T-helper 1 cell treated with Interleukin-12 subunit alpha and Interleukin-12 subunit beta and Interleukin-4 antibody, amounts not matched to agents 30 ng/mL and 1 ng/mL, for 36 hours (primary cell): Measurements from ENCODE around the gene KDM3A. TPM values are rescaled to one million over a fixed set of nuclear protein-coding genes. Genes with fewer than 3 reads are reported as not detected.

Experiments used
- intact Hi-C: fragments of 100-400 bp; cut with micrococcal nuclease; formaldehyde crosslinking; loops from one replicate; pipeline ENCODE4 v1.15.1; 2024
- total RNA-seq: library from RNA; stranded (reverse); gene quantifications from 2 replicates; pipeline ENCODE4 v1.2.3, GENCODE V29; 2022

Gene KDM3A
- total RNA-seq, 1 donor from 2014 or later, result 65.7 TPM

- intact Hi-C loops, result no loop called here
Observed at GRCh38 chr2:86430368-86430767, 10.8 kb upstream of the KDM3A start.

GRCh38 chr2:86433137-86433536 is 8.0 kb upstream of the KDM3A start:
- intact Hi-C loops, result no loop called here

GRCh38 chr2:86434290-86434689 is 6.9 kb upstream of the KDM3A start:
- intact Hi-C loops, result no loop called here

GRCh38 chr2:86435531-86435930 is 5.6 kb upstream of the KDM3A start:
- intact Hi-C loops, result no loop called here

GRCh38 chr2:86436328-86436727 is 4.8 kb upstream of the KDM3A start:
- intact Hi-C loops, result no loop called here

- intact Hi-C loops, result loop anchor here (1.0 to 5.0 kb wide), 5 partner anchors 42 to 903 kb away; partner anchors contain the start of genes MAT2A, MRPL35 and USP39
Observed at GRCh38 chr2:86439879-86440630, 1.1 kb upstream of the KDM3A start.

- intact Hi-C loops, result loop anchor here (5.0 kb wide), 4 partner anchors 41 to 904 kb away; partner anchors contain the start of genes MAT2A and USP39
Observed at GRCh38 chr2:86441392-86441881, 266 bp downstream of the KDM3A start.

- intact Hi-C loops, result loop anchor here (1.0 to 5.0 kb wide), 13 partner anchors 26 to 1114 kb away; partner anchors contain the start of genes CHMP3, IMMT, MAT2A and PTCD3
Observed at GRCh38 chr2:86441882-86442641, 891 bp downstream of the KDM3A start.

- intact Hi-C loops, result loop anchor here (1.0 to 5.0 kb wide), 13 partner anchors 26 to 1114 kb away; partner anchors contain the start of genes CHMP3, IMMT, MAT2A and PTCD3
Observed at GRCh38 chr2:86442642-86443005, 1.5 kb downstream of the KDM3A start.

GRCh38 chr2:86443631-86444350 is 2.6 kb downstream of the KDM3A start:
- intact Hi-C loops, result loop anchor here (2.0 to 5.0 kb wide), 5 partner anchors 39 to 906 kb away; partner anchors contain the start of genes MAT2A and USP39

GRCh38 chr2:86445436-86445835 is 4.3 kb downstream of the KDM3A start:
- intact Hi-C loops, result no loop called here

- intact Hi-C loops, result no loop called here
Observed at GRCh38 chr2:86446060-86446459, 4.9 kb downstream of the KDM3A start.

- intact Hi-C loops, result no loop called here
Observed at GRCh38 chr2:86453836-86454235, 12.7 kb downstream of the KDM3A start.

GRCh38 chr2:86454238-86454637 is 13.1 kb downstream of the KDM3A start:
- intact Hi-C loops, result no loop called here

GRCh38 chr2:86455181-86455580 is 14.0 kb downstream of the KDM3A start:
- intact Hi-C loops, result no loop called here

- intact Hi-C loops, result no loop called here
Observed at GRCh38 chr2:86461042-86461743, 20.0 kb downstream of the KDM3A start.

GRCh38 chr2:86464652-86465051 is 23.5 kb downstream of the KDM3A start:
- intact Hi-C loops, result loop anchor here (5.0 kb wide), 1 partner anchor 357 kb away; the partner anchor contains the start of genes POLR1A and PTCD3

GRCh38 chr2:86466306-86466705 is 25.1 kb downstream of the KDM3A start:
- intact Hi-C loops, result loop anchor here (5.0 kb wide), 1 partner anchor 359 kb away; the partner anchor contains the start of genes POLR1A and PTCD3

GRCh38 chr2:86468162-86469033 is 27.2 kb downstream of the KDM3A start:
- intact Hi-C loops, result loop anchor here (1.0 to 5.0 kb wide), 4 partner anchors 14 to 361 kb away; partner anchors contain the start of genes POLR1A and PTCD3
